Neuronal stem cell (in vitro differentiated cells): Measurements from ENCODE around the gene UBASH3B. TPM values are rescaled to one million over a fixed set of nuclear protein-coding genes. Genes with fewer than 3 reads are reported as not detected.
"Not testable (repeated sequence)": the region's sequence is repeated elsewhere in the genome, so short reads cannot be mapped to it uniquely, and the experiment has no call there.

Experiments used
- DNase-seq: peaks from one replicate; pipeline ENCODE4 v3.0.0-alpha.2; 2013; ENCODE audit warnings: low spot score
- H2AFZ ChIP-seq: one replicate; pipeline ENCODE4 v1.6.1; 2013; ENCODE audit warnings: mild to moderate bottlenecking, low read length, inconsistent platforms
- H2AK5ac ChIP-seq: 2 replicates; pipeline ENCODE4 v1.6.1; 2013; ENCODE audit warnings: low read depth, mild to moderate bottlenecking, inconsistent platforms, low read length, moderate library complexity, mixed read lengths
- H2BK120ac ChIP-seq: 2 replicates; pipeline ENCODE4 v1.6.1; 2013; ENCODE audit warnings: low read depth, mild to moderate bottlenecking, inconsistent platforms, low read length, moderate library complexity, mixed read lengths
- H2BK12ac ChIP-seq: one replicate; pipeline ENCODE4 v1.6.1; 2013; ENCODE audit warnings: low read length, inconsistent platforms
- H2BK15ac ChIP-seq: 2 replicates; pipeline ENCODE4 v1.6.1; 2013; ENCODE audit warnings: mild to moderate bottlenecking, low read length, inconsistent platforms, mixed read lengths
- H2BK5ac ChIP-seq: one replicate; pipeline ENCODE4 v1.6.1; 2013; ENCODE audit warnings: inconsistent platforms, mild to moderate bottlenecking, low read length, moderate library complexity
- H3K14ac ChIP-seq: one replicate; pipeline ENCODE4 v1.6.1; 2013; ENCODE audit warnings: low read length, inconsistent platforms
- H3K18ac ChIP-seq: 2 replicates; pipeline ENCODE4 v1.6.1; 2013; ENCODE audit warnings: low read length, inconsistent platforms
- H3K23ac ChIP-seq: 2 replicates; pipeline ENCODE4 v1.6.1; 2013; ENCODE audit warnings: low read depth, mild to moderate bottlenecking, mixed read lengths, low read length, inconsistent platforms; ENCODE audit not compliant: poor library complexity
- H3K27ac ChIP-seq: replicated peaks from 3 replicates; pipeline ENCODE4 v1.5.1; 2013; ENCODE audit warnings: low read length, inconsistent platforms
- H3K27me3 ChIP-seq, 3 experiments: 2 replicates each; pipeline ENCODE4 v1.6.1; 2013; ENCODE audit warnings: low read length in 3 of 3, mild to moderate bottlenecking in 2 of 3, inconsistent platforms in 1 of 3, low read depth in 1 of 3, mixed read lengths in 1 of 3, moderate library complexity in 1 of 3; ENCODE audit not compliant: control insufficient read depth in 3 of 3, insufficient read depth in 3 of 3
- H3K36me3 ChIP-seq, 2 donors: replicated peaks in 1 of 2; 2 replicates each; pipeline ENCODE4 v1.6.1; 2013; ENCODE audit warnings: low read length in 2 of 2; ENCODE audit not compliant: control insufficient read depth in 2 of 2, insufficient read depth in 2 of 2
- H3K4ac ChIP-seq: 2 replicates; pipeline ENCODE4 v1.6.1; 2013; ENCODE audit warnings: inconsistent platforms, mild to moderate bottlenecking, low read length, moderate library complexity
- H3K4me1 ChIP-seq, 2 donors: 1 replicate in 1 of 2; 2 replicates in 1 of 2; pipeline ENCODE4 v1.6.1; 2013; ENCODE audit warnings: low read length in 2 of 2, low read depth in 1 of 2; ENCODE audit not compliant: control insufficient read depth in 2 of 2, insufficient read depth in 1 of 2
- H3K4me2 ChIP-seq: one replicate; pipeline ENCODE4 v1.6.1; 2013; ENCODE audit warnings: mild to moderate bottlenecking, low read length, inconsistent platforms; ENCODE audit not compliant: insufficient read depth, poor library complexity, severe bottlenecking
- H3K4me3 ChIP-seq, 2 donors: 2 replicates each; pipeline ENCODE4 v1.5.1; 2013; ENCODE audit warnings: low read length in 2 of 2, mild to moderate bottlenecking in 2 of 2, inconsistent platforms in 1 of 2, moderate library complexity in 1 of 2
- H3K79me1 ChIP-seq: one replicate; pipeline ENCODE4 v1.6.1; 2013; ENCODE audit warnings: low read depth, mild to moderate bottlenecking, inconsistent platforms, low read length, moderate library complexity
- H3K9ac ChIP-seq: one replicate; pipeline ENCODE4 v1.6.1; 2013; ENCODE audit warnings: mild to moderate bottlenecking, low read depth, low read length, inconsistent platforms; ENCODE audit not compliant: poor library complexity
- H3K9me3 ChIP-seq, 2 donors: replicated peaks in 1 of 2; 2 replicates each; pipeline versions ENCODE3 to v1.6.1; 2013; ENCODE audit warnings: low read length in 2 of 2, mild to moderate bottlenecking in 2 of 2, inconsistent platforms in 1 of 2, low read depth in 1 of 2, mixed read lengths in 1 of 2, moderate library complexity in 1 of 2; ENCODE audit not compliant: control insufficient read depth in 2 of 2, insufficient read depth in 1 of 2
- H4K8ac ChIP-seq: one replicate; pipeline ENCODE4 v1.6.1; 2013; ENCODE audit warnings: low read depth, mild to moderate bottlenecking, inconsistent platforms, low read length, moderate library complexity
- H4K91ac ChIP-seq: one replicate; pipeline ENCODE4 v1.6.1; 2013; ENCODE audit warnings: low read length, low read depth, mild to moderate bottlenecking, inconsistent platforms; ENCODE audit not compliant: poor library complexity
- WGBS, 2 donors: extraction: QIAGEN DNeasy Blood & Tissue Kit; methylation state at CpG; one replicate each; pipeline ENCODE4 v1.1.7; 2013; ENCODE audit warnings: missing lambda C conversion rate in 2 of 2, mixed read lengths in 1 of 2; ENCODE audit not compliant: insufficient read length in 2 of 2, insufficient replicate concordance in 1 of 2; ENCODE audit errors: extremely low coverage in 2 of 2; 5-methylcytosine and 5-hydroxymethylcytosine counted together
- polyA plus RNA-seq, 2 experiments: library from polyadenylated mRNA; stranded (reverse); fragments of 200-250 nt; gene quantifications; one replicate each; pipeline ENCODE4 v1.2.3, GENCODE V29; 2013

Gene UBASH3B, protein sequence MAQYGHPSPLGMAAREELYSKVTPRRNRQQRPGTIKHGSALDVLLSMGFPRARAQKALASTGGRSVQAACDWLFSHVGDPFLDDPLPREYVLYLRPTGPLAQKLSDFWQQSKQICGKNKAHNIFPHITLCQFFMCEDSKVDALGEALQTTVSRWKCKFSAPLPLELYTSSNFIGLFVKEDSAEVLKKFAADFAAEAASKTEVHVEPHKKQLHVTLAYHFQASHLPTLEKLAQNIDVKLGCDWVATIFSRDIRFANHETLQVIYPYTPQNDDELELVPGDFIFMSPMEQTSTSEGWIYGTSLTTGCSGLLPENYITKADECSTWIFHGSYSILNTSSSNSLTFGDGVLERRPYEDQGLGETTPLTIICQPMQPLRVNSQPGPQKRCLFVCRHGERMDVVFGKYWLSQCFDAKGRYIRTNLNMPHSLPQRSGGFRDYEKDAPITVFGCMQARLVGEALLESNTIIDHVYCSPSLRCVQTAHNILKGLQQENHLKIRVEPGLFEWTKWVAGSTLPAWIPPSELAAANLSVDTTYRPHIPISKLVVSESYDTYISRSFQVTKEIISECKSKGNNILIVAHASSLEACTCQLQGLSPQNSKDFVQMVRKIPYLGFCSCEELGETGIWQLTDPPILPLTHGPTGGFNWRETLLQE
- 3.4 TPM for polyA plus RNA-seq (2013, experiment 1 of 2)
- polyA plus RNA-seq (2013, experiment 2 of 2) = 3.6 TPM

DNA sequence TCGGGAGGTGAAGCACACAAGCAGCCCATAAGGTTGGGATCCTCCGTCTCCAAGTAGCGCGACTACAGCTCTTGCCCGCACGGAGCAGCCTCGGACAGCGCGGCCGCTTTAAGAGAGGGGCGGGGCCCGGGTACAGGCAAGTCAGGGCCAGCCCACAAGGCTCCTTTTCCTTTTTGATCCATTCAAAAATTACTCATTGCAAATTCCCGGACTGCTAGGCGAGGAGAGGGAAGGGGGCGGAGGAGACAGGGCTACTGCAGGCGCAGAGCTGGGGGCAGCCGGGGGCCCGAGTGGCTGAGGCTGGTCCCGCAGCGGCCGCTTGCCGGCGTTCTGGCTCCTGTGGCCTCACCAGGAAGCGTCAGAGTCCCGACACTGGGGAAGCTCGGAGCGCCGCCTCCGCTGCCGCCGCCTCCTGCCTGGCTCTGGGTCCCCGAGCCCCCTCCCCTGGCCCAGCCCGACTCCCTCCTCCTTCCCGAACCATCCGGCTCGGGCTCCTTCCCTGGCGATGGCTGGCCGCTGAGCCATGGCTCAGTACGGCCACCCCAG, at the start of gene UBASH3B:
UBASH3B (plus strand) TSS at position 196 of the 546 bp plus-strand sequence; CDS start at position 524, 328 bp downstream.
- H3K27ac ChIP-seq = peak within 1 kb of the TSS; percentile 79
- H2AFZ ChIP-seq = peak within 1 kb of the TSS; percentile 92
- H3K23ac ChIP-seq = peak within 1 kb of the TSS; percentile 66
- no peak within 1 kb of the TSS for H4K91ac ChIP-seq
- peak within 1 kb of the TSS; percentile 76 for H2BK12ac ChIP-seq
- peaks cover 0 to 20% (median 9%) of the 10 kb centered on the region in 3 experiments for H3K27me3 ChIP-seq
- peak within 1 kb of the TSS; percentile 86 for H3K9ac ChIP-seq
- peak within 1 kb of the TSS; percentile 77 for H2BK15ac ChIP-seq
- H3K18ac ChIP-seq = peak within 1 kb of the TSS; percentile 95
- peaks cover 0 to 2% of the 10 kb centered on the region in 2 donors for H3K4me1 ChIP-seq
- peak within 1 kb of the TSS; percentile 59 to 97 for H3K4me3 ChIP-seq
- H4K8ac ChIP-seq = no peak within 1 kb of the TSS
- H2BK5ac ChIP-seq = peak within 1 kb of the TSS; percentile 67
- no peaks in the 10 kb centered on the region for H3K79me1 ChIP-seq
- peak within 1 kb of the TSS; percentile 12 for H2BK120ac ChIP-seq
- H3K14ac ChIP-seq = peak within 1 kb of the TSS; percentile 87
- H2AK5ac ChIP-seq = no peak within 1 kb of the TSS
- H3K4ac ChIP-seq = no peak within 1 kb of the TSS
- peak; percentile 79 for DNase-seq
- peak within 1 kb of the TSS; percentile 80 for H3K4me2 ChIP-seq
- peaks cover 2 to 5% of the 10 kb centered on the region in 2 donors for H3K9me3 ChIP-seq
- no peaks in the 10 kb centered on the region for H3K36me3 ChIP-seq
- no CpG with 5 or more reads among the region's 39 CpGs for WGBS, 2 donors

DNA sequence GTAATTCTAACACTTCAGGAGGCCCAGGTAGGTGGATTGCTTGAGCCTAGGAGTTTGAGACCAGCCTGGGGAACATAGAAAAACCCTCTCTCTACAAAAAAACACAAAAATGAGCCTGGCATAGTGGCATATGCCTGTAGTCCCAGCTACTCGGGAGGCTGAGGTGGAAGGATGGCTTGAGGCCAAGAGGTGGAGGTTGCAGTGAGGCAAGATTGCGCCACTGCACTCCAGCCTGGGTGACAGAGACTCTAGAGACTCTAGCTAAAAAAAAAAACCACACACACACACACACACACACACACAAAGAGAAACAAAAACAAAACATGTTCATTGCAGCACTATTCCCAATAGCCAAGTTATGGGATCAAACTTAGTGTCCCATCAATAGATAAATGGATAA, 48.4 kb upstream of the UBASH3B start:
- H3K9ac ChIP-seq, H4K91ac ChIP-seq, H2BK12ac ChIP-seq, H3K27ac ChIP-seq, H3K4me2 ChIP-seq, H3K36me3 ChIP-seq, H2BK5ac ChIP-seq, H2BK120ac ChIP-seq, H3K9me3 ChIP-seq, H3K23ac ChIP-seq, H3K14ac ChIP-seq, H3K4ac ChIP-seq, H3K27me3 ChIP-seq, H3K18ac ChIP-seq, H4K8ac ChIP-seq, H2AFZ ChIP-seq, H3K79me1 ChIP-seq, H3K4me1 ChIP-seq, H2BK15ac ChIP-seq, DNase-seq, H3K4me3 ChIP-seq, H2AK5ac ChIP-seq: not testable (repeated sequence)
- no CpG with 5 or more reads among the region's 2 CpGs for WGBS, 2 donors

DNA sequence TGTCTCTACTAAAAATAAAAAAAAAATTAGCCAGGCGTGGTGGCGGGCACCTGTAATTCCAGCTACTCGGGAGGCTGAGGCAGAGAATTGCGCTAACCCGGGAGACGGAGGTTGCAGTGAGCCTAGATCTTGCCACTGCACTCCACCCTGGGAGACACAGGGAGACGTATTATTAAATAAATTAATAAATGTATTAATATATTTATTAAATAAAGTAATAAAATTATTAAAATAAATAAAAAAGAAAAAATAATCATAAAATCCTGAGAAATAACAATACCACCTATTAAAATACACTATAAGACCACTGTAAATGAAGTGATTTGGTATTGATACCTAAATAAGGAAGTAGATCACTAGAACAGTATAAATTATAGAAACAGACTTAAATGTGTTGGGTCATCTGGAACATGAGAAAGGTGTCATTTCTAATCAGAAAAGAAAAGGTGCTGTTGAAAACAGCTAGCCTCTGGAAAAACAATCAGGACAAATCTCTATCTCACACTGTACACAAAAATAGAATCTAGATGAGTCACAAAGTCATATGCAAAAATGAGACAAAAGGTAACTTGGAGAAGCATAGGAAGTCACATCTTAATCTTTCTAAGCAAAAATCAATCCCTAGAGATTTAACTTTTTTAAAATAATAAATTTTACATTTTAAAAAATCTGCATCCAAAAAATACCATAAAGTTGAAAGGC, 43.2 kb upstream of the UBASH3B start:
- Histone ChIP-seq H3K79me1 (no peaks in the 10 kb centered on the region), H3K36me3 (no peaks in the 10 kb centered on the region), H3K9ac (no peak overlapping the region), H2AK5ac (no peak overlapping the region), H2BK15ac (no peak overlapping the region), H3K27ac (no peak overlapping the region), H3K27me3 (no peaks in the 10 kb centered on the region), H3K4ac (no peak overlapping the region), H3K23ac (no peak overlapping the region), H3K4me3 (no peak overlapping the region), H4K8ac (no peak overlapping the region), H3K9me3 (no peaks in the 10 kb centered on the region), H2BK5ac (no peak overlapping the region), H2AFZ (no peak overlapping the region), H2BK120ac (no peak overlapping the region), H3K18ac (no peak overlapping the region), H3K4me1 (no peaks in the 10 kb centered on the region), H4K91ac (no peak overlapping the region), H3K4me2 (no peak overlapping the region), H3K14ac (no peak overlapping the region), H2BK12ac (no peak overlapping the region)
- no peak for DNase-seq
- no CpG with 5 or more reads among the region's 7 CpGs for WGBS, 2 donors
